HG03095 (cell line): ENCODE results near the gene CFAP74.

Experiments
- ATAC-seq: cut with Tn5 transposase; IDR thresholded peaks from one replicate; pipeline ENCODE4 v1.9.1; 2021; ENCODE audit warnings: moderate library complexity; ENCODE audit not compliant: unreplicated experiment

Gene CFAP74

DNA sequence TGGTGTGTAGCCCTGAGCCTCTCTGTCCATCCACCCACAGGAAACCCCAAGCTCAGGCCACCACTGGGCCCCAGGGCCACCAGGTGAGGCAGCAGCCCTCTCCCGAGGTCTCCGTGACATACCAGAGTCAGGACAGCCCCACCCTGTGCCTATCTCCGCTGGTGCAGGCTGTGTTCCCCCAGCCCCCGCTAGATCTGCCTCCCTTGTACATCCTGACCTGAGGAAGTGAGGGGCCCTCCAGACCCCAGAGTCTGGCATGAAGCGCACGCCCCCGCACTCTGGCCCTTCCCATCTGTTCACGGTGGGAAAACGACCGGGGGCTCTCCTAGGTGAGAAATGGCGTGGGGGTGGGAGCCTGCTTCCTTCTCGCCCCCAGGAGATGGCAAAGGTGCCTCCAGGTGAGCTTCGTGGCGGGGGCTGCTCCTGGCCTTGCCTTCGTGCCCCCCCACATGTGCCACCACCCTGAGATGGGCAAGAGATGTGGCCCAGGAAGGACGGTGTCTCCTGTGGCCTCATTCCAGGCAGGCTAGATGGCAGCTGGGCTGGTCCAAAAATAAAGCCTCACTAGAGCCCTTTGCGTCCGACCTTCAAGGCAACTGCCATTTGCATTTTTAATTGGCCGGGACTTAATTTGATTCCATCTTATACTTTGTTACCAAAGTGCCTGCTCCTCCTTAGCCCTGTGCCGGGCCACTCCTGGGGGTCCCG is 18.6 kb upstream of the CFAP74 start:
- ATAC-seq = no peak

DNA sequence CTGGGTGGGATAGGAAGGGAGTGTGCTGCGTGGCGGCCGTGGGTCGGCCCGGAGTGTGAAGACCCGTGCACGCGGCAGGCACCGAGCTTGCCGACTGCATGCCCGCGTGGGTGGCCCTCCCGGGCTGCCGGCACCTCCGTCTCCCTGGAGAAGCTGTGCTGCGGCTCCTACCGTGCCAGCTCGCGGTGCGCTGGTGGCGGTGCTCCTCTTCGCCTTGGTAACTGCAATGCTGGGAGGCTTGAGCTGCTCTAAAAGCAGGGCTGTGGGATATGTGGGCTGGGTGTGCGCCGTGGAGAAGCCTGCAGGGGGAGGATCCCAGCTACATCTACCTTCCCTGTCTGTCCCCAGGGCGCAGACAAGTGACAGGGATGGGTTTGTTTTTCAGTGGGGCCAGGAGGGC is 18.0 kb upstream of the CFAP74 start:
- ATAC-seq = no peak

- no peak for ATAC-seq
Observed at GRCh38 chr1:2020310-2020655, 16.7 kb upstream of the CFAP74 start.

DNA sequence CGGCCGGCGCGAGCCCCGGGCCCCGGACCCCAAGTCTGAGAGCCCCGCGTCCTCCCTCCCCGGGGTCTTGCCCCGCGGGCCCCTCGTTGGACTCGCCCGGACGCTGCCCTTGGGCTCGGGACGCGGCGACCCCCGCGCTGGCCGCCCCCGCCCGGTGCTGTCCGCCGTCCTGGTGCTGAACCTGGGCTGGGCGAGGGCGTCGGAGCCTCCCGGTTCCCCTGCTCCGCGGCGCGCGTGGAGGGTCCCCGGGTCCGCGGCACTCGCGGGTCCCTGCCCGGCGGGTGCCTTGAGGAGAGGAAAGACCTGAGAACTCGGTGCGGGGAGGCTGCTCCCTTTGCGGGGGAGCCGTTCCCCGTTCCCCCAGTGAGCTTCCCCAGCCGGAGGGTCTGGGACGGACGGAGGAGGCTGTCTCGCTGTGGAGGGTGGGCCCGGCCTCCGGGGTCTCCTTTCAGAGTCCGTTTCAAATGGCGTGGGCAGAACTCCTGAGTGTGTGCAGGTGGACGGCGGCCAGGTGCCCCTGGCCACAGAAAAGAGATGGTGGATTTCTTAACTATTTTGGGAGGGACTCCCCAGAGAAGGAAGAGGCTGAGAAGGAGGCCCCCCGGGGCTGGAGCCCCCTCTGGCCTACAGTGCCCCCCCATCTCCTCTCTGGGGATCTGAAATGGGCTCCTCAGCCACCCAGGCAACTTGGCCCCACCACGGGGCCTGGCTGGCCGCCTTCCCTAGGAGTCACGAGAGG is 16.2 kb upstream of the CFAP74 start:
- no peak for ATAC-seq

DNA sequence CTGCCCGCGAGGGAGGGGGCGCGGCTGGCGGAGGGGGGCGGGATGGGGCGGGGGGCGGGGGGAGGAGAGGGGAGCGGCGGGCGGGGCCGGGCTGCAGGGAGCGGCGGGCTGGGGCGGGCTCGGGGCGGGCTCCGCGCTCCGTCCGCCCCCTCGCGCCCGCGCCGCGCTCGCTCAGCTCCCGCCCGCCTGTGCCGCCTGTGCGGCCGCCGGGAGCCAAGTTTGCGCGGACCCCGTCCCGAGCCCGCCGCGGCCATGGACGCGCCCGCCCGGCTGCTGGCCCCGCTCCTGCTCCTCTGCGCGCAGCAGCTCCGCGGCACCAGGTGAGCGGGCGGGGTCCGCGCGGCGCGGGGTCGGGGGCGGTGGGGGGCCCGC is 15.6 kb upstream of the CFAP74 start, which contains the start of gene GABRD:
GABRD (plus strand) TSS at position 174 of the 372 bp plus-strand sequence; CDS start at position 253, 79 bp downstream.
- ATAC-seq = no peak

GRCh38 chr1:2018217-2019171 is 14.9 kb upstream of the CFAP74 start:
- no peak for ATAC-seq

GRCh38 chr1:2016123-2016522 is 12.5 kb upstream of the CFAP74 start:
- ATAC-seq = no peak

DNA sequence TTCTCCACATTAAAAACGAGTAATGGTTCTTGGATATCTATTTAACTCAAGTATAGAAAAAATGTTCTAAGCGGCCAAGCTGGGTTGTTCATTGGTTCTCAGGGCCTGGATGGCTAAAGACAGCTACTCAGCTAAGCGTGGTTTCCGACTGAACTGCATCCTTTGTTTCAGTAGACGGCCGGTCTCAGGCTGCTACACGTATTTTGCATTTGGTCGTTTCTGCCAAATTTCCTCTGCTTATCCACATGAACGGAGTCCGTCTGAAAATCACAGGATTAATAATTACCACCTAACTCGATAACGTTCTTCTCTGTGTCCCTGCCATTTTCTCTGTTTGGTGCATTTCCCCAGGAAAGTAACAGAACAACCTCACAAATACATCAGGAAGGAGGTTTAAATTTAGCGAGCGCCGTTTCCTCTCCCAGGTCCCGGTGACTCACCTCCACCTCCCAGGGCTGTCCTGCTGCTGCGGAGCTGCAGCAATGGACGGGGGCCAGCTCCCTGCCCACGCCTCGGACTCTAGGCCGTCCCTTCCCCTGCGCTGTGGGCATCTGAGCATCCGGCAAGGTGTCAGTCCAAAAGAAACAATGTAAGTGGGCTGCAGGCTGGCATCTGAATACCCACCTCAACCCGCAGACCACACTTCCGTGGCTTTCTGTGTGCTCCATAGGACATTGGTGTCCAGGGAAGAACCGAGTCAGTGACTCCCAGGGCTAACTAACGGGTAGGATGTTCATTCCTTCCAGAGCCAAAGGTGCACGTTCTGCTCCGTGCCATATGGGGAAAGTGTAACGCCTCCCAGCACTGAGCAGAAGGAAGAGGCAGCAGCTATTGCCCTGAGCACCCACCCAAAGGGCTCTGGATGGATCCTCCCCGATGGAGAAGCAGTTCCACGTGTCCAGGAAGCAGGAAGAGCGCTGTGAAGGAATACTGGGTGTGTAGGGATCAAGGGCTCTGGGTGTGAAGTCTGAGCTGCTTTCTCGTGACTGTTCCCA is 11.5 kb upstream of the CFAP74 start:
- no peak for ATAC-seq

DNA sequence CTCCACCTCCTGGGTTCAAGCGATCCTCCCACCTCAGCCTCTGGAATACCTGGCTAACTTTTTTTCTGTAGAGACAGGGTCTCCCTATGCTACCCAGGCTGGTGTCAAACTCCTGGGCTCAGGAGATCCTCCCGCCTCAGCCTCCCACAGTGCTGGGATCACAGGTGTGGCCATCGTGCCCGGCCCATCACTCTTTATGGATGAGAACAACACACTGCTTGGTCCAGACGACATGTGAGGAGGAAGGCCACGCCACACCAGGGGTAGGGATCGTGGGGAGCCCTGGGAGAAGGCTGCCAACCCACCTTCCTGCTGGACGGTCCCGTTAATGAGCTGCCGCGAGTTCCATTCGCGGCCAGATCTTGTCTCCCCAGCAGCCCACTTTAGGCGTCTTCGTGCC is 10.6 kb upstream of the CFAP74 start:
- no peak for ATAC-seq

DNA sequence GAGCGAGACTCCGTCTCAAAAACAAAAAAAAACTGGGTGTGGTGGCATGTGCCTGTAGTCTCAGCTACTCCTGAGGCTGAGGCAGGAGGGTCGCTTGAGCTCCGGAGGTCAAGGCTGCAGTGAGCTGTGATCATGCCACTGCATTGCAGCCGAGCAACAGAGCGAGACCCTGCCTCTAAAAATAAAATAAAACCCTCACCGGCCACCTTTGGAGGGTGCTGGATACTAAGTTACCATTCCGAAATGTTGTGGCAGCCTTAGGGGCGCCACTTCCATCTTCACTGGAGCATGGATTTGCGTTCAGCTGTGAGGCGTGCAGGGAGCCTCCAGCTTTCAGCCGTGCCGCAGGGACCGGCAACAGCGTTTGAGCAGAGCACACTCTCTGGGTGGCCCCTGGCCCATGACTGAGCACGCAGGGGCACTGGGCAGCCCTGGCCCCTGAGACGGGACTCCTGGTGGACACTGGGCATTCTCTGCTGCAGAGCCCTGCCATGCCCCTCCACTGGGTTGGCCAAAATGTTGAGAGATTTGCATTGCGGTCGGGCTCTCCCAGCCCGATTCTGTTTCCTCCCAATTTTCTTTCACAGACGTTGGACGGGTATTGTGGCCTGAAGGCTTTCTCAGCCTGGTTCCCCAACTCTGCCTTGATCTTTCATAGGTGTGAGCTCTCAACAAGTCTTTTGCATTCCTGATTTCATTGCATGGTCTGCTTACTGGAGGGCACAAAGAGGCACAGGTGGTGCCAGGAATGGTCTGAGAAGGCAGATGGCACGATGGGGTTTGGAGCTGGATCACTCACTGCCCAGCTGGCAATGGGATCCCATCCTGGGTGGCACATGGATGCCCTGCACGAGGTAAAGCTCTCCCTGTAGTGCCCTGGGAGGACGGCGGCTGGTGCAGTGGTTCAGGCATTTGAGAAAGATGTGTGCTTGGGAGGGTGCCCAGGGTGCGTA is 5.8 kb upstream of the CFAP74 start:
- ATAC-seq = no peak

DNA sequence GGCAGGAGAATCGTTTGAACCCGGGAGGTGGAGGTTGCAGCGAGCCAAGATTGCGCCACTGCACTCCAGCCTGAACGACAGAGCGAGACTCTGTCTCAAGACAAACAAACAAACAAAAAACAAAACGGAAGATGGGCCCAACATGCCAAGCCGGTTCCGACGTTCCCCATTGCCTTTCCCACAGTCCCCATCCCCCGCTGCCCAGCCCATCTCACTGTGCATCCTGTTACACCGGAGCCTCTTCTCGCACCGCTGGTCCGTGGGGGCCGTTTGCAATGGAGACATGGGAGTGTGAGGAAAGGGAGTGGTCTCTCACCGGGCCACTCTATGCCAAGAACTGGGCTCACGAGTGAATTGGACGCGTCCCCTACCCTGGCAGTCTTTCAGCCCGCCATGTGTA is 1.3 kb upstream of the CFAP74 start:
- ATAC-seq = no peak

- no peak for ATAC-seq
Observed at GRCh38 chr1:2001773-2002411, 1.7 kb downstream of the CFAP74 start.

- ATAC-seq = no peak
Observed at GRCh38 chr1:2000850-2001249, 2.7 kb downstream of the CFAP74 start.

- ATAC-seq = no peak
Observed at GRCh38 chr1:2000432-2000831, 3.2 kb downstream of the CFAP74 start.

GRCh38 chr1:1997576-1997975 is 6.0 kb downstream of the CFAP74 start:
- ATAC-seq = no peak

GRCh38 chr1:1996207-1996651 is 7.4 kb downstream of the CFAP74 start:
- ATAC-seq = no peak

GRCh38 chr1:1994536-1994935 is 9.1 kb downstream of the CFAP74 start:
- no peak for ATAC-seq

GRCh38 chr1:1990222-1990621 is 13.4 kb downstream of the CFAP74 start:
- ATAC-seq = no peak

DNA sequence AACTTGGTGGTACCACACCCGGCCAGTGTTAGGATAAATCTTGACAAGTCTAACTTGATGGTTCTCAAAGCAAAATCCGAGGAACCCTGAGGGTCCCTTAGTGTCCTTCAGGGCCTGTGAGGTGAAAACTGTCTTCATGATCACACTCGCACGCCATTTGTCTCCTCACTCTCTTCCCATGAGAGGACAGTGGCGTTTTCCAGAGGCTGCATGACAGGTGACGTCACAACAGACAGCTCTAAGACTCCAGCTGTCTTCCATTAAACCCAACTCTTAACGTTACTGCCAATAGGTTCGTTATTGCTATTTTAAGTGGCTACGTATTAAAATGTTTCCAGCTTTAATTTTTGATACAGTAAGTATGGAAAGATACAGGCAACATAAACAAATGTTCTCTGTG is 13.8 kb downstream of the CFAP74 start:
- ATAC-seq = no peak
